GM19328 (cell line): Measurements from ENCODE around the gene SOWAHA.
"Not testable (repeated sequence)": the region's sequence is repeated elsewhere in the genome, so short reads cannot be mapped to it uniquely, and the experiment has no call there.

Source experiments
- ATAC-seq: cut with Tn5 transposase; IDR thresholded peaks from one replicate; pipeline ENCODE4 v1.9.1; 2021; ENCODE audit warnings: mild to moderate bottlenecking, moderate library complexity; ENCODE audit not compliant: unreplicated experiment

The SOWAHA gene

GRCh38 chr5:132806804-132807162, 6.3 kb upstream of the SOWAHA start:
- ATAC-seq, result not testable (repeated sequence)

- no peak for ATAC-seq
Observed at GRCh38 chr5:132807163-132807838, 5.8 kb upstream of the SOWAHA start.

- ATAC-seq, result no peak
Observed at GRCh38 chr5:132808448-132808847, 4.7 kb upstream of the SOWAHA start.

- no peak for ATAC-seq
Observed at GRCh38 chr5:132808866-132809265, 4.2 kb upstream of the SOWAHA start.

- ATAC-seq, result no peak
Observed at GRCh38 chr5:132810605-132811004, 2.5 kb upstream of the SOWAHA start.

- no peak for ATAC-seq
Observed at GRCh38 chr5:132812123-132812765, 858 bp upstream of the SOWAHA start.

- no peak for ATAC-seq
Observed at GRCh38 chr5:132813599-132814502, 749 bp downstream of the SOWAHA start.

- ATAC-seq, result no peak
Observed at GRCh38 chr5:132814503-132815294, 1.6 kb downstream of the SOWAHA start.

GRCh38 chr5:132815454-132815853, 2.4 kb downstream of the SOWAHA start:
- no peak for ATAC-seq

- no peak for ATAC-seq
Observed at GRCh38 chr5:132816083-132816482, 3.0 kb downstream of the SOWAHA start.

- ATAC-seq, result no peak
Observed at GRCh38 chr5:132816554-132816953, 3.5 kb downstream of the SOWAHA start.

GRCh38 chr5:132817011-132817410, 3.9 kb downstream of the SOWAHA start:
- no peak for ATAC-seq

GRCh38 chr5:132819468-132819867, 6.4 kb downstream of the SOWAHA start:
- no peak for ATAC-seq

- no peak for ATAC-seq
Observed at GRCh38 chr5:132820162-132820754, 7.2 kb downstream of the SOWAHA start.

- no peak for ATAC-seq
Observed at GRCh38 chr5:132821350-132821749, 8.2 kb downstream of the SOWAHA start.

- ATAC-seq, result no peak
Observed at GRCh38 chr5:132821791-132822190, 8.7 kb downstream of the SOWAHA start.

- ATAC-seq, result no peak
Observed at GRCh38 chr5:132822650-132823480, 9.8 kb downstream of the SOWAHA start.

GRCh38 chr5:132823481-132824050, 10.5 kb downstream of the SOWAHA start:
- ATAC-seq, result no peak

GRCh38 chr5:132824426-132824825, 11.3 kb downstream of the SOWAHA start:
- ATAC-seq, result no peak
